ENCODE results near the gene B3GALT6.

B3GALT6 gene

DNA sequence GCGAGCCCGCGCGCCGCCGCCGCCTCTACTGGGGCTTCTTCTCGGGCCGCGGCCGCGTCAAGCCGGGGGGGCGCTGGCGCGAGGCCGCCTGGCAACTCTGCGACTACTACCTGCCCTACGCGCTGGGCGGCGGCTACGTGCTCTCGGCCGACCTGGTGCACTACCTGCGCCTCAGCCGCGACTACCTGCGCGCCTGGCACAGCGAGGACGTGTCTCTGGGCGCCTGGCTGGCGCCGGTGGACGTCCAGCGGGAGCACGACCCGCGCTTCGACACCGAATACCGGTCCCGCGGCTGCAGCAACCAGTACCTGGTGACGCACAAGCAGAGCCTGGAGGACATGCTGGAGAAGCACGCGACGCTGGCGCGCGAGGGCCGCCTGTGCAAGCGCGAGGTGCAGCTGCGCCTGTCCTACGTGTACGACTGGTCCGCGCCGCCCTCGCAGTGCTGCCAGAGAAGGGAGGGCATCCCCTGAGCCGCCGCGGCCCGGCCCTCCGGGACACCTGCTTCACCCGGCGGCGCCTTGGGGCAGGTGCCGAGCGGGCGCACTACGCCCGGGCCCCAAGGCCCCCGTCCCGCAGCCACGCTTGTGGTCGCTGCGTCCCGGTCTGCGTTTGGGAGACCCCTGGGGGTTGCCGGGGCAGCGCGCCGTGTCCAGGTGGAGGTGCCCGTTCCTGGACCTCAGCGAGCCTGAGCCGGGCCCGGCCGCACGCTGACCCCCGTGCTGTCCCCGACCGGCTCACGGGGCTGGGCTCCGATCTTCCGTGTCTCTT is 944 bp downstream of the B3GALT6 start:
- DNase-seq, result no peak

DNA sequence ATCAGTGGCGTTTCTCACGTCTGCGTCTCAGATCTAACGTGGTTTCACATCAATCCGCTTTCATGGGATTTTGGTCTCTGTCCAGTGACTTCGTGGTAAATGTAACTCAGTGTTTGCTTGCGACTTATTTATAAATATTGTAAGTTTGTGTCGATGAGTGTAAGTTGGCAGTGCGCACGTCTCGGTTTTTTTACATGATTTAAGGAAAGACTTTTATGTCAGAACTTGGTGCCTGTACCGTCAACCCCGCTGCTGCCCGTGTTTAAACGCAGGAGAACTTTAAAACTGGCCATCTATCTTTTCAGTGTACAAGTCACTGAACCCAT is 1.5 kb downstream of the B3GALT6 start:
- no peak for DNase-seq

DNA sequence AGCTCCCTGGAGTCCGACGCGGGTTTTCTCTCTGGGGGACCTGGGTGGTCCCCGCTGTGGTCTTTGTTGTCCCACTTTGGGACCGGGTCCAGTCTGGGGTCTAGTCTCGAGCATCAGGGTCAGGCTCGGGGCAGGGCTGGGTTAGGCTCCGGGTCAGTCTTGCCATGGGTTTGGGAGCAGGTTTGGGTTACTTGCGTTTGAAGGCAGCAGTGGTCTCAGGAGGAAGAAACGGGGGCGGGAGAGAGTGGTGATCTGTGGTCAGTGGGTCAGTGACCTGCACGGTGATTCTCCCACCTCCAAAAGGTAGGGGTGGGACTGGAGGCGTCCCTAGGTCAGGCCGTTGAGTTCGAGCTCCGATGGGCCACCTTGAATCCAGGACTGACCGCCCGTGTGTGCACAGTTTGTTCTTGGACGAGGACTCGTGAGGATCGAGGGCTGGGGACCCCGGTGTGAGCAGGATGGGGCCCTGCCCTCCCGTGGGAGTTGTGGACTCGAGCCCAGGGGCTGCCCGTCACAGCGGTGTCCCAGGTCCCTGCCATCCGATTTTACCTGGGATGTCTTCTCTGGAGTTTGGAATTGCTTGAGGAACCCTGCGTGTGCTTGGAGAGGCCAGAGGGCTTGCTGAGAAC is 2.3 kb downstream of the B3GALT6 start:
- DNase-seq, result no peak

DNA sequence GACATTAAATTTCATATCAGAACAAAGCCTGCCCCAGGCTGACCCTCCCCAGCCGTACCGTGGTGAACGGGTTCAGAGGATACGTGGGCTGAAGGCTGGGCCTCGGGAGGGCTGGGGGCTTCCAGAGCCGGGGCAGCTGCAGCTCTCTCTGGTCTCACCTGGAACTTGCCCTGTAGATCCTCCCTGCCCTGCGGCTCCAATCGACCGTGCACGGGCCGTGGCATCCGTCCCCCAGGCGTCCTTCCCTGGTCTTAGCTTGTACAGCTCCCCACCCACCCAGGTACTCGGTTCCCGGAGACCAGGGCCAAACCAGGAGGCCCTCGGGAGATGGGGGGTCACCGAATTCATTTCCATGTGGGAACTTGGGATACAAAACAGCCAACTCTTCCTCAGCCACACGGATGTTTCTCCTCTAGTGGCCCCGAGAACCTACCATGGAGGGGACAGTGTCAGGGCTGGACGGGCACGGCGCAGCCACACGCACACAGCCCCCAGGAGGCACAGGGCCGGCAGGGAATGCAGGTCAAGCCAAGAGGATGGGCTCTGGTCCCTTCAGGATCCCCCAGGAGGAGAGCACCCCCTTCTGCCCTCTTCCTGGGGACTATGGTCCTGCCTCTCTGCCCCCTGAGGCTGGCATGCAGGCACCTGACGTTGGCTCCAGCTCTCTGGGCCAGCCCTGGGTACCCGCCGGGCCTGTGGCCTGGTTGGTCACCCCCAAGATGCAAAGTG is 3.1 kb downstream of the B3GALT6 start:
- no peak for DNase-seq

DNA sequence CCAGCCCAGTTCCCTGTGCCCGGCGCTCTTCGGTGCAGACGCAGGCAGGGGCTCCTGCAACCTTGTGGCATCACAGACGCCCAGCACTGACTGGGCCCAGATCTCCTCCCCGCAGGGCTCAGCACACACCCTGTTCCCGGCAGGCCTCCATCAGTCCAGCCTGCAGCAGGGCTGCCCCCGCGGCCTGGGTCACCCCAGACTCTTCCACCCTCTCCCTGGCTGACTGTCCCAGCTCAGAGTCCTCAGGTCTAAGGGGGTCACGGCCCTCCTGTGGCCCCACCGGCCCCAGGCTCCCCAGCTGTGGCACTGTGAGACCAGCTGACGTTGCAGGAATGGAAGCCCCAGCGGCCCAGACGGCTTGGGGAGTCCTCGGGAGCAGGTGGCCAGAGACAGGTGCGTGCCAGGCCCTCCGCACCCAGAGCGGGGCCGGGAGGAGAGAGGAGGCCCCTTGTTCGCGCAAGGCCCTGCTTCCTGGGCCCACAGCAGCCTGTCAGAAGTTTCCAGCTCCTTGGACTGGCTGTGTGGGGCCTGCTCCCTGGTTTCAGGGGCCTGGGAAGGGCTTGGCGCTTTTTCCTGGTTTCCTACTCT is 4.2 kb downstream of the B3GALT6 start:
- no peak for DNase-seq

DNA sequence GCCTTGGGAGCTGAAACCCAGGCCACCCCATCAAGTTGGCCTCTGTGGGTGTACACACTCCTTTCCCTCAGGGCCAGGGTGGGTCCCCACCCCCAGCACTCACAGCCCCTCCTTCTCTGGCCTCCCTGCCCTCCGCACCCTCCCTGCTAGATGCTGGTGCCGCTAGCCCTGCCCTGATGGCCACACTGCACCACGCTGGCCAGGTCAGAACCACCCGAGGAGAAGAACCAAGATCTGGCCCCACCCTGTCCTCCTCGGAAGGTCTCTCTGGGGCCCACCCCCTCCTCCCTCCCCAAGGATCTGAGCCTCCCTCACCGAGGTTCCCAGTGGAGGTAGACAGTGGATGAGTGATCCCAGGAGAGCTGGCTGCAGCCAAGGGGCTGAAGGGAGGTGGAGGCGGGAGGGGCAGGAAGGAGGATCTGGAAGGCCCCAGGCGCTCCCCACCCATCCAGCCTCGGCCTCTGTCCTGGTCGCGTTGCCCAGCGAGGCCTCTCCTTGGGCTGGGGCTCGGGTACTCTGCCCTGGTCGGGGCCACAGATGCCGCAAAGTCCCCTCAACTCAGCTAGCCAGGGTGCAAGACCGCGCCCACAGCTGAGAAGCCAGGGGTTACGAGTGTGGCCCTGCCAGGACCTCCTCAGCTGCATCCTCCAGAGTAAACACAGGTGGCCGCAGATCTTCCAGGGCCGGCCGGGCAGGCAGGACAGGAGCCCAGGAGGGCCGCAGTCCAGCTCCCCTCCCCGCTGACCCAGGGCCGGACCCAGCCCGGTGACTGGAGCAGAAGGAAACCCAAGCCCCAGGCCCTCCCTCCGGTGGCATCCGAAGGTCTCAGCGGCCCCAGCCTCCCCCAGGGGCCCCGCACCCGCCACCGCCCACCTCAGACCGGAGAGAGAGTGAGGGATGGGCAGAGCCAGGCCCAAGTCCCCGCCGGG is 5.2 kb downstream of the B3GALT6 start:
- DNase-seq, result no peak

DNA sequence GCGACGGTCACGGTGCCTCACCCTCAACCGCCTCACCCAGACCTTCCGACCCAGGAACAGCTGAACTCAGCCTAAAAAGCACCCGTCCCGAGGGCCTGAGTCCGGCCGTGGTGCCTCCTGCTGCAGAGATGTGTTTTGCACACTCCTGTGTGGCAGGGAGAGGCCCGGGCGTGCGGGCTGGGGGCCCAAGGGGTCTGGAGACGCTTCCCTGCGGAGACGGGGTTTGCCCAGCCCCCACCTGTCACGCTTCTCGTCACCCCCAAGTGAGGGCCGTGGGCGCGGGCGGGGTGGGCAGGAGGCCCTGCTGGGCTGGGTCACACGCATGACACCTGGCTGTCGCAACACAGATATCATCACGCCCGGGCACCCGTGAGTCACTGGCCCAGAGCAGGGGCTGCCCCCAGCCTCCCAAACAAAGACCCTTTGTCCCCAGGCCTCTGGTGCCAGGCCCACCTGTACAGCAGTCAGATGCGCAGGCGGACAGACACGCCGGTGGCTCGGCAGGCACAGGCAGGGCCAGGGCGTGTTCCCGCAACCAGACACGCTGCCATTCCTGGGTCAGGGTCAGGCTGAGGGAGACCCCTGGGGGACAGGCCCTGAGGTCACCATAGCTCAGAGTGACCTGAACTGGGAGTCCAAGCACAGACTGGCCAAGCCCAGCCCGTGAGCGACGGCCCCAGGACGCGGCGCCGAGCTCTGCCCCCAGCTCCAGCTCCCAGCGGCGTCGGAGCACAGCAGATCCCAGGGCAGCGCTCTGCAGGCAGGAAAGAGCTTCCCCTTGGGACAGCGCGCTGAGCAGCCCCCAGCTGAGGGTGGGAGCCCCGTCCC is 6.1 kb downstream of the B3GALT6 start:
- DNase-seq, result no peak

DNA sequence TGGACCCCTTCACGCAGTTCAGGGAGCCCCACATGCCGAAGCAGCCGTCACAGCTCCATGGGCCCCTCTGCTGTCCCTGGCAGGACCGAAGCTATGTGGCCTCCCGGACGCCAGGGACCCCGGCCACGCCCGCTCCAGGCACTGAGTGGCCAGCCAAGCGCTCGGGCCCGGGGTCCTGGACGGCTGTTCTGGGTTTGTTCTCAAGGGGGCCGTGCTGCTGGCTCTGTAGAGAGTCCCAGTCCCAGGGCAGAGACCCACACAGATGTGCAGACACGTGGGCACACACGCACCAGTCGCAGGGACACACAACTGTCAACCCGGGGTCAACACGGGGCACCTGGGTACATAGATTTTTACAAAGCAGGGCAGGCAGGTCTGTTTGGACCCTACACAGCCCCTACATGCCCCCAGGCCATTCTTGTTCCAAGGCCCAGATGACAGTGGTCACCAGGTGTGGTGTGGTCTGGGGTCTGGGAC is 6.7 kb downstream of the B3GALT6 start:
- DNase-seq, result no peak

DNA sequence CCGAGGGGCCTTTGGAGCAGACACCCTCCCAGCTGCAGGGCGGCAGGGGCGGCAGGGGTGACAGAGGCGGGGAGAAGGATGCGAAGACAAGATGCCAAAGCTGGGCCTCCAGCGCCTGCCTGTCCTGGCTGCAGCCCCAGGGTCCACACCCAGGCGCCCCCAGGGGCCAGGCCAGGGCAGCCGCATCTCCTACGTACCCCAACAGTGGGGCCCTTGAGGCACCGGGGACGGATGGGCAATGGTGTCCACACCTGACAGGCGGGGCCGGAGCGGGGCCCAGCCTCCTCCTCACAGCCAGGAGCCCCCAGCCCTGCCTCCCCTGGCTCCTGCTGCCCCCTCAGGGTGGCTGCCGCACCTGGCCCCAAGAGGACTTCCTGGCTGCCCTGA is 7.2 kb downstream of the B3GALT6 start:
- DNase-seq, result no peak

DNA sequence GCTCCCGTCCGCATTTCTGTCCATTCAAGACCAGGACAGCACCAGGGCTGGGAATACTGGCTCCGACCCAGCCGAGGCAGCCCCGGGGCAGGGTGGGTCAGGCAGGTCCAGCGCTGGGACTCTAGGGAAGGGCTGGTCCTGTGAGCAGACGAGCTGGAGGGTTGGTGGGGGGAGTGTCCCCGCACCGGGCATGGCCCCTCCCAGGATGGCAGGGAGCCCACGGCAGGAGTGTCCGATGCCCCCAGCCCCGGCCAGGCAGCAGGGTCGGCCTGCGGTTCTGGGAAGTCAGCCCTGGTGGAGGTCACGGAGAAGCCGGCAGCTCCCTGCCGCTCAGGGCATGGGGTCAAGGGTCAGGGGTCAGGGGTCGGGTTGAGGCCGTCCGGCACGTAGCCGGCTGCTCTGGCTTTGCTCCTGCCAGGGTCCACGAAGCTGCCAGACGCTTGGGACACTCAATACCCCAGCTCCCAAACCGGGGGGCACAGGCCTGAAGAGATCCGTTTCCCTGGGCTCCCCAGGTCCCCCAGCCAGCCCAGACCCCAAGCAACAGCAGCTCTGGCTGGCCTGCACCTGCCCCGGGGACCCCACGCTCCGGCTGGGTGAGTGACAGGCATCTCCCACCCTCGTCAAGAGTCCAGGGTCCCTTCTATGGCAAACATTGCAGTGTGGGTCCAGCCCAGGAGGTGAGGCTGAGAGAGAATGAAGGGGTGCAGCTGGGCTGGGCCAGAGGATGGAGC is 7.7 kb downstream of the B3GALT6 start:
- no peak for DNase-seq

DNA sequence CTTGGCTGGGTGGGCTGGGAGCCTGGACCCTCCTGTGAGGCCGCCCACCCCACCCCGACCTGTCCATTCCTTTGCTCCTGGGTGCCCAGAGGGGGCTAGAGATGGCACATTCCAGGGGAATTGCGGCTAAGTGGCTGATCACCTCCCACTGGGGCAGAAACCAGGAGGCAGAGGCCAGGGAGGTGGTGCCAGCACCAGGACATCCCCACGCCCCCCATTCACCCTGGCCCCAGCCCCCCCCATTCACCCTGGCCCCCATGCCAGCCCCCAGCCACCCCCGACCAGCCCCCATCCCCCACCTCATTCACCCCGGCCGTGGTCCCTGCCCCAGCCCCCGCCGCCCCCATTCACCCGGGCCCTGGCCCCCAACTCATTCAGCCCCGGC is 8.3 kb downstream of the B3GALT6 start:
- DNase-seq, result no peak

DNA sequence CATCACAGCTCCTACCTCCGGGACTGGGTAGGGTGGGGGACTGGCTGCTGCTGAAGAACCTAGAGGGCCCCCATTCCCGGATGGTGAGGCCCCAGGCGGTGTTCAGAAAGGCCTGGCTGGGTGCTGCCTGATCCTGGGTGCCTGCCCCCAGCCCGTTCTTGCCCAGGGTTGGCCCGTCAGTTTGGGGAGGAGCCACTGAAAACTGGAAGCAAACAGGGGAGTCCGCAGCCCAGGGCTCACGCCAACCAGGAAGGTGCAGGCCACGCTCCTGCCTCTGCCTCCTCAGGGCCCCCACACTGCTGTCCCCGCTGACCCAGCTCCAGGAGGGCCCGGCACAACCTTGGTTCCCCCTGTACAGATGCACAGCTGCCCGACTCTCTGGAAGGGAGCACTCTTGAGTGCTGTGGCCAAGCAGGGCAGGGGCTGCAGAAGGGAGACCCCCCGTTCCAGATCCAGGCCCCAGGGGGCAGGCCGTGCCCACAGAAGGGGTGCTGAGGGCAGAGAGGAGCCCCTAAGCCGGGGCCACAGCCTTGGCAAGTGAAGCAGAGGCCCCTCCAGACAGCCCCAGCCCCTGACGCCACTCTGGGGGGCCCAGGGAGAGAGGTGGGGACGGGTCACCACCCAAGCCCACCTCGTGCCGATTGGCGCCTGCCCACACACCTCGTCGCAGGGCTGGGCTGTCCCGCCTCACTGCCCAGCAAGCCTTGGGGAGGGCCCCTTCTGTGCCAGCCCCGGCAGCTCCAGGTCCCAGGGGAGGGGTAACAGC is 9.0 kb downstream of the B3GALT6 start:
- no peak for DNase-seq

DNA sequence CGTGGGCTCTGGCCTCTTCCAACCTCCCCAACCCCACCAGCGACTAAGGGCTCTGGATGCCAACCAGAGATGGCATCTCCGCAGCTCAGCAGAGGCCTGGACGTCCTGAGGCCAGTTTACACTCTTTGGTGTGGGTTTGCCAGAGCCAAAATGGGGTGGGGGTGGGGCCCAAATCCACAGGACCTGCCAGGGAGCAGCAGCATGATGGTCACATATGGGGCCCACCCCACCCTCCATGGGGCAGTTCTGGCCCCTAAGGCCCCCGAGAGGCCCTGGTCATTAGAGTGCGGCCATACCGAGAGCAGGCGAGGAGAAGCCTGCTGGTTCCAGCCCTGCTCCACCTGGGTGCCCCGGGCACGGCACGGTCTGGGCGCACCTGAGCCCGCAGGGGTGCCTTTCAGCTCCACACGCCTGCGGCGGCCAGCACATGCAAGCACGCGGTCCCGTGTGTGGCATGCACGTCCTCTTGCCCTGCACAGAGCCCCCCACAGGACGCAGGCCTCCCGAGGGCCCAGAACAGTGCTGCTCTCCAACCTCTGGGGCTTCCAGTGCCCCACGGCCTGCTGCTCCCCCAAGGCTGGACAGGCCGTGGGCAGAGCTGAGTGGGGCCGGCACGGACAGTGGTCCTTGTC is 9.7 kb downstream of the B3GALT6 start:
- DNase-seq, result no peak

DNA sequence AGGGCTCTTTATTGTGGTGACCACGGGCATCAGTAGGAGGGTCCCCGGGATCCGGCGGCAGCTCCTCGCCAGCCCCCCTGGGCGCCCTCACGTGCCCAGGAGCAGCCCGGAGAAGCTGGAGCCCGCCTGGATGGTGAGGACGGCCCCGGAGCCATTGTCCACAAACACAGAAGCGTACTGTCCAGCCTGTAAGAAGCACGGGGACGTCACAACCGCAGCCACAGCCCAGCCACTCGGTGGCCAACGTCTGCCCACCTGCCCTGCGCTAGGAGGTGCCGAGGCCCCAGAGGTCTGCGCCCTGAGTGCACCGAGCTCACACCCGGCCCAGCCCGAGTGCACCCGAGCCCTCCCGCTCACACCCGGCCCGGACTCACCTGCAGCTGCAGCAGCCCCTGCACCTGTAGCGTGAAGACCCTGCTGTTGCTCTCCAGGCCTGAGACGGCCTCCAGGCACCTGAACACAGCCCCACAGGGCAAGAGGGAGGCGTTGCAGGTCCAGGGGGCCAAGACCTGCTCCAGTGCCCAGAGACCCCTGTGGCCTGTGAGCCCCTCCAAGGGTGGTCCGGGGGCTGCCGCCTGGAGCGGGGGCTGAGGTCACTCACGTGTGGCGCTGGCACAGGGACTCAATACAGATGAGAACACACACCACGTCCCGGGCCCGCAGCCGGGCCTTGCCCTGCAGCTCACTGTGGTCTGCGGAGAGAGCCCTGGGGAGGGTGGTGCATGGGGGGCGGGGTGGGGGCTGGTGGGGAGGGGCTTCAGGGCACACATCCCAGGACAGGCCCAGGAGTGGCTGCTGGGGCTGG is 10.6 kb downstream of the B3GALT6 start:
- DNase-seq, result no peak

DNA sequence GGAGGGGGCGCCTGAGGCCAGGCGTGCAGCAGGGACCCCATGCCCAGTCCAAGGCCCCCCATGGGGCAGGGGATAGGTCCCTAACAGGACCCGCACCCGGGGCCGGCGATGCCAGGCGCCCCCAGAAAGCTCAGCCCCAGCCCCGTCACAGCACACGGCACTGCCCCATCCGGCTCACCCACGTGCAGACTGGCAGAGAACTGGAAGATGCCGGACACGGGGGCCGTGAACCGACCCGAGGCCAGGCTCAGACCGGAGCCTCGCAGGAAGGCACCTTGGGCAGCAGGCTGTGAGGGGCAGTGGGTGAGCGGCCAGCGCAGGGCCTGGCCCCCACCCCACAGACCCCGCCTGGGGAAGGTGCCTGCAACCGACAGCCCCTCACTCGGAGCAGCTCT is 11.2 kb downstream of the B3GALT6 start:
- DNase-seq, result no peak

DNA sequence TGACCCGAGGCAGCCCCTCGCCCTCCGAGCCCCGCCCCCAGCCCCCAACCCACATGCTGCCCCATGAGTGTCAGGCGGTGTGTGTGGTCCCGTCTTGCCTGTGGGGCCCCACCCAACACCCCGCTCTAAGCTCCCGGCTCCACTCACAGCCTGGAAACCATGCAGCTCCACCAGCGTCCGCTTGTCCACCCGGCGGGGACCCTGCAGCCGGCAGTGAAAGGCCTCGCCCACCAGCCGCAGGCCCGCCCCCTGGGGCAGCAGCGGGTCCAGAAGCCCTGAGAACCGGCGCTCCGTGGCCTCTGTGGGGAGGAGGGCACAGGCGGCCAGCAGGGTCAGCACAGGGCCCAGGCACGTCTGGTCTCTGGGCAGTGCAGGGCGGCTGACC is 11.8 kb downstream of the B3GALT6 start:
- no peak for DNase-seq

DNA sequence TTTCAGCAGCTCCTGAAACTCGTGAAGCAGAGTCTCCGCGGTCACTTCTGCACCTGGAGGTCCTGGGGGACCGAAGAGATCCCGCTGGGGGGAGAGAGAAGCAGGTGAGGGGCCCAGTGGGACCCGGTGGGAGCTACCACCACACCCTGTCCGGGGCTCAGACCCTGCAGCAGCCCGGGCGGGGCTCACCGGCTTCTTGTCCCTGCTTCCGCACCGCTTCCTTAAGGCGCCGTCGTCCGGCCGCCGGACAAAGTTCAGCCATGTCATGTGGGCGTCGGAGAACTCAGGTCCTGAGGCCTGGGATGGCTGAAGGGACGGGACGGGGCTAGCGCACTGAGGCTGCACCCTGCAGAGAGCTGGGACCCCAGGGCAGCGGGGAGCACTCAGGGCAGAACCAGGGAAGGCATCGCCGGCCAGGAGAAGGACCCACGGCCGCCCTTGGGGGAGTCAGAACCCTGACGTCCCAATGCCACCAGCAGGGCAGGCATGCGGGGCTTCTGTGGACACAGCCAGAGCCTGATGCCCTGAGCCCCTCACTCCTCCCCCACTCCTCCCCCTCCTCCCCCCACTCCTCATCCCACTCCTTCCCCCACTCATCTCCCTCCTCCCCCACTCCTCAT is 12.3 kb downstream of the B3GALT6 start:
- no peak for DNase-seq

DNA sequence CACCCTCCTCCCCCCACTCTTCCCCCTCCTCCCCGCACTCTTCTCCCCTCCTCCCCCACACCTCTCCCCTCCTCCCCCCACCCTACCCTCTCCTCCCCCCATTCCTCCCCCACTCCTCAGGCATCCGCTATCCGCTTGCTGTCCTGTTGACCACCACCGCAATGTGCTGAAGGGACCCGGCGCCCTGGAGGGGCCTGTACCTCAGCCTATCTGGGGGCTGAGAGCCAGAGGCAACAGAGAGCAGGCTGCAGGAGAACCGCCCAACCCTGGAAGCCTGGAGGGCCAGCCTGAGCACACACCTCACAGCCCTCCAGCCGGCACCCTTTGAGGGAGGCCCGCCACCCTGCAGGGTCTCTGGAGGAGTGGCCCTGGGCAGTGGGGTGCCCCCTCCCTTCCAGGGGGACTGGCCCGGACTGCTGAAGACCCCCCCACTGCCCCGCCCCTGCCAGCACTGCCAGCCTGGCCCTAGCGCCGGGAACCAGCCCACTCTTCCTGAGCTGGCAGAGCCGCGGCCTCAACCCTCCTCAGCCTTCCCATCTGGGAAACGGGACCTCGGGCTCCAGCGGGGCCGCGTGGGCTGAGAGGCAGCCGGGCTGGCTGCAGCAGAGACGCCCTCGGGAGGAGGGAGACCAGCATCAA is 13.3 kb downstream of the B3GALT6 start:
- DNase-seq, result no peak
